Nephron (organoid): ENCODE results near the gene CXCL9.
"Not testable (repeated sequence)": the region's sequence is repeated elsewhere in the genome, so short reads cannot be mapped to it uniquely, and the experiment has no call there.

Experiments used
- H3K27ac Mint-ChIP-seq, 3 experiments: 2 replicates each; pipeline ENCODE4 v1.8.0; 2020; ENCODE audit warnings: mixed read lengths in 3 of 3, mild to moderate bottlenecking in 2 of 3, moderate library complexity in 1 of 3
- H3K27me3 Mint-ChIP-seq: 2 replicates; pipeline ENCODE4 v1.8.0; 2021; ENCODE audit warnings: low read depth, mild to moderate bottlenecking, moderate library complexity, mixed read lengths
- H3K36me3 Mint-ChIP-seq: 2 replicates; pipeline ENCODE4 v1.8.0; 2020; ENCODE audit warnings: low read depth, mixed read lengths
- H3K4me1 Mint-ChIP-seq: 2 replicates; pipeline ENCODE4 v1.8.0; 2020; ENCODE audit warnings: mixed read lengths
- H3K4me3 Mint-ChIP-seq, 3 experiments: 2 replicates each; pipeline ENCODE4 v1.8.0; 2020; ENCODE audit warnings: mild to moderate bottlenecking in 3 of 3, mixed read lengths in 3 of 3, moderate library complexity in 2 of 3
- H3K9me3 Mint-ChIP-seq: 2 replicates; pipeline ENCODE4 v1.8.0; 2020; ENCODE audit warnings: mixed read lengths
- TF ChIP-seq, protein P1 (sequence below), 3 experiments: fragments of 200-600 bp; sonication (generic); IDR thresholded peaks; one replicate each; pipeline ENCODE4 v1.5.0; 2021; ENCODE audit warnings: antibody characterized with exemption in 3 of 3; ENCODE audit not compliant: unreplicated experiment in 3 of 3

The CXCL9 gene

GRCh38 chr4:76007089-76007862 is at the start of gene CXCL9:
TSS of gene CXCL9 (minus strand) at chr4:76007509. CDS start at chr4:76007449, 60 bp downstream.
- Mint-ChIP-seq H3K4me1 (peaks cover 10% of the 10 kb centered on the region), H3K4me3 (no peak within 1 kb of the TSS), H3K27me3 (peaks cover 4% of the 10 kb centered on the region), H3K27ac (no peak within 1 kb of the TSS), H3K9me3 (no peaks in the 10 kb centered on the region), H3K36me3 (no peaks in the 10 kb centered on the region)
- TF ChIP-seq, protein P1, sequence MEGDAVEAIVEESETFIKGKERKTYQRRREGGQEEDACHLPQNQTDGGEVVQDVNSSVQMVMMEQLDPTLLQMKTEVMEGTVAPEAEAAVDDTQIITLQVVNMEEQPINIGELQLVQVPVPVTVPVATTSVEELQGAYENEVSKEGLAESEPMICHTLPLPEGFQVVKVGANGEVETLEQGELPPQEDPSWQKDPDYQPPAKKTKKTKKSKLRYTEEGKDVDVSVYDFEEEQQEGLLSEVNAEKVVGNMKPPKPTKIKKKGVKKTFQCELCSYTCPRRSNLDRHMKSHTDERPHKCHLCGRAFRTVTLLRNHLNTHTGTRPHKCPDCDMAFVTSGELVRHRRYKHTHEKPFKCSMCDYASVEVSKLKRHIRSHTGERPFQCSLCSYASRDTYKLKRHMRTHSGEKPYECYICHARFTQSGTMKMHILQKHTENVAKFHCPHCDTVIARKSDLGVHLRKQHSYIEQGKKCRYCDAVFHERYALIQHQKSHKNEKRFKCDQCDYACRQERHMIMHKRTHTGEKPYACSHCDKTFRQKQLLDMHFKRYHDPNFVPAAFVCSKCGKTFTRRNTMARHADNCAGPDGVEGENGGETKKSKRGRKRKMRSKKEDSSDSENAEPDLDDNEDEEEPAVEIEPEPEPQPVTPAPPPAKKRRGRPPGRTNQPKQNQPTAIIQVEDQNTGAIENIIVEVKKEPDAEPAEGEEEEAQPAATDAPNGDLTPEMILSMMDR (IDR thresholded peaks at IDR 0.05; ENCODE audit: unreplicated experiment in 3 of 3): no peak

DNA sequence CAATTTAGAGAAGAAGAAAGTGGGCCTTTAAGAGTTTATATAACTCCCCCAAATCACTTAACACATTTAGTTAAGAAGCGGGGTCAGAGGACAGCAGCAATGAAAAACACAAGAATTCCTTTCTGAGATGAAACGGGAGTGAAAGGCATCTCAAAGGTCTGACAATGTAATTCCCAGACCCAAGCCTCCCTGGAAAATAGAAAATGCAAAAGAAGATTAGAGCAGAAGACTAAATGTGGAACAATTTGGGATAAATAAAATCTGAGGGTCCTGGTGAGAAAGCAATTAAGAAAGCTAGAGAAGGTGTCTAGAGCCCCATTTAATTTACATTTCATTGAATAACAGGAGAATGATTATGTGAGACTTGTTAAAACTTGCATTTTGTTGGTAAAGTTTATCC is 48.1 kb upstream of the CXCL9 start:
- H3K27me3 Mint-ChIP-seq: no peaks in the 10 kb centered on the region
- peaks cover 13% of the 10 kb centered on the region for H3K4me1 Mint-ChIP-seq
- H3K36me3 Mint-ChIP-seq: no peaks in the 10 kb centered on the region
- H3K27ac Mint-ChIP-seq: no peak overlapping the region
- TF ChIP-seq, protein P1 (IDR thresholded peaks at IDR 0.05; ENCODE audit: unreplicated experiment in 3 of 3): no peak
- H3K9me3 Mint-ChIP-seq: no peaks in the 10 kb centered on the region
- H3K4me3 Mint-ChIP-seq: no peak overlapping the region

DNA sequence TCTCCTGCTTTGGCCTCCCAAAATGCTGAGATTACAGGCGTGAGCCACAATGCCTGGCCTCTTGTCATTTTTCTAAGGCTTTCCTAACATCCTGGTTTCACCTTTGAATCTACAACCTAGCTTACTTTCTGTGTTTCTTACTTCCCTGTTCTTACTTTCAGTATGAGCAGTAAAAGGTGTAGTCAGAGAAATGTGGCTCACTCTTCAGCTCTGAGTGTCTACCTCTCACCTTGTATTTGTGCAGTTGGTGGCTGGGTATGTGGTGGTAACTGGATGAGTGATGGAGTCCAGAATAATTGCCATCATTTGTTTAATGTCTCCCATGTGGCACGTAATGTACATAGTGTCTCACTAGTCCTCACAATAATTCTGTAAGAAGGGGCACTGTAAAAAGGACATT is 47.7 kb upstream of the CXCL9 start:
- Mint-ChIP-seq H3K36me3 (no peaks in the 10 kb centered on the region), H3K4me3 (no peak overlapping the region), H3K4me1 (peaks cover 13% of the 10 kb centered on the region), H3K9me3 (no peaks in the 10 kb centered on the region), H3K27me3 (no peaks in the 10 kb centered on the region), H3K27ac (no peak overlapping the region)
- TF ChIP-seq, protein P1 (IDR thresholded peaks at IDR 0.05; ENCODE audit: unreplicated experiment in 3 of 3): no peak

DNA sequence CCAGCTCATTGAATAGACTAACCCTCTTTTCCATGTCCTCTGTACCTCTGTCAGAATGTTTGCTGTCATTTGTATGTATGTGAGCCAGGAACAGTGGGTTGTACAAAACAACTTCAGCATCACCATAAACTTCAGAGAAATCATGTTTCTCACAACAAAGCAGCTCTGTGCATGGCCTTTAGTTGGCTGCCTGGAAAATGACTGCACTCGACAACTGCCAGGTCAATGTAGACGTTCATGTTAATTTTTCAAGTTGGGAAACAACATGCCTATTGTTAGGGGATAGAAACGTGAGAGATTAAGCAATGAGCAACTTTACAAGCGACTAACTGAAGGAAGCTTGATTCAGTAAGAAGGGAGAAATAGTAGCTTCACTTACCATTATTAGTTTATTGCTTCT is 46.4 kb upstream of the CXCL9 start:
- TF ChIP-seq, protein P1 (IDR thresholded peaks at IDR 0.05; ENCODE audit: unreplicated experiment in 3 of 3): no peak
- H3K4me3 Mint-ChIP-seq: no peak overlapping the region
- H3K27ac Mint-ChIP-seq: peak overlapping the region in 2 of 3 experiments; percentile 12 to 21
- peaks cover 13% of the 10 kb centered on the region for H3K4me1 Mint-ChIP-seq
- no peaks in the 10 kb centered on the region for H3K9me3 Mint-ChIP-seq
- H3K36me3 Mint-ChIP-seq: no peaks in the 10 kb centered on the region
- H3K27me3 Mint-ChIP-seq: no peaks in the 10 kb centered on the region

DNA sequence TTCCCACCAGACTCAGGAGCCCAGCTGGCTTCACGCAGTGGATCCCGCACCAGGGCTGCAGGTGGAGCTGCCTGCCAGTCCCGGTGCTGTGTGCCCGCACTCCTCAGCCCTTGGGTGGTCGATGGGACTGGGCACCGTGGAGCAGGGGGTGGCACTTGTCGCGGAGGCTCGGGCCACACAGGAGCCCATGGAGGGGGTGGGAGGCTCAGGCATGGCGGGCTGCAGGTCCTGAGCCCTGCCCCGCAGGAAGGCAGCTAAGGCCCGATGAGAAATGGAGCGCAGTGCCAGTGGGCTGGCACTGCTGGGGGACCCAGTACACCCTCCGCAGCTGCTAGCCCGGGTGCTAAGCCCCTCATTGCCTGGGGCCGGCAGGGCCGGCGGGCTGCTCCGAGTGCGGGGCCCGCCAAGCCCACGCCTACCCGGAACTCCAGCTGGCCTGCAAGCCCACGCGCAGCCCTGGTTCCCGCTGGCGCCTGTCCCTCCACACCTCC is 43.3 kb upstream of the CXCL9 start:
- not testable (repeated sequence) for H3K9me3 Mint-ChIP-seq, H3K36me3 Mint-ChIP-seq, H3K27ac Mint-ChIP-seq, H3K27me3 Mint-ChIP-seq, H3K4me3 Mint-ChIP-seq
- H3K4me1 Mint-ChIP-seq: peaks cover 13% of the 10 kb centered on the region

GRCh38 chr4:76049860-76050416 is 42.6 kb upstream of the CXCL9 start:
- H3K27ac Mint-ChIP-seq, H3K36me3 Mint-ChIP-seq, H3K27me3 Mint-ChIP-seq, H3K4me1 Mint-ChIP-seq, H3K4me3 Mint-ChIP-seq, H3K9me3 Mint-ChIP-seq: not testable (repeated sequence)

DNA sequence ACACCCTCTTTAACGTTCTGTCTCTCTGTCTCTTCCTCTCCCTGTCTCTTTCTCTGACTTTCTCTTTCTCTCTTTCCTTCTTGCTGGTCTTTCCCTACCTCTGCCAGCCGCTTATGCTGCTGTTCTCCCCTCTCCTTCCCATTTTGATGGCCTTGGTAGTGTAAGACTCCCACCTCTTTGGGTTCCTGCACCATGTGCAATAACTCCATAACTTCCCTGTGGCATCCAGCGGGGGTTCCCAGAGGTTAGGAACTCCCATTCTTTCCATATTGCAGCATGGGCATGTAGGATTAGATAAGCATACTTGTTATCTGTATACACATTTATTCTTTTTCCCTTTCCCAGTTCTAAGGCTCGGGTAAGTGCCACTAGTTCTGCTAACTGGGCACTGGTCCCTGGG is 37.4 kb upstream of the CXCL9 start:
- H3K9me3 Mint-ChIP-seq: peaks cover 12% of the 10 kb centered on the region
- H3K36me3 Mint-ChIP-seq, H3K27ac Mint-ChIP-seq, H3K4me3 Mint-ChIP-seq, H3K4me1 Mint-ChIP-seq, H3K27me3 Mint-ChIP-seq: not testable (repeated sequence)

- H3K36me3 Mint-ChIP-seq, H3K27me3 Mint-ChIP-seq, H3K4me3 Mint-ChIP-seq, H3K27ac Mint-ChIP-seq, H3K4me1 Mint-ChIP-seq: not testable (repeated sequence)
- H3K9me3 Mint-ChIP-seq: peaks cover 12% of the 10 kb centered on the region
Observed at GRCh38 chr4:76043306-76043705, 36.0 kb upstream of the CXCL9 start.

GRCh38 chr4:76042241-76042998 is 35.1 kb upstream of the CXCL9 start:
- H3K4me3 Mint-ChIP-seq, H3K27ac Mint-ChIP-seq, H3K4me1 Mint-ChIP-seq, H3K36me3 Mint-ChIP-seq, H3K27me3 Mint-ChIP-seq: not testable (repeated sequence)
- H3K9me3 Mint-ChIP-seq: peaks cover 12% of the 10 kb centered on the region
